ENCODE measurements around the gene SULT2A1.
"Not testable (repeated sequence)": the region's sequence is repeated elsewhere in the genome, so short reads cannot be mapped to it uniquely, and the experiment has no call there.

The SULT2A1 gene

GRCh38 chr19:47886010-47886559 is at the start of gene SULT2A1:
TSS of gene SULT2A1 (minus strand) at chr19:47886315. CDS start at chr19:47886257, 58 bp downstream.
- no peak for DNase-seq (ENCODE audit: low spot score)

GRCh38 chr19:47928581-47928980 is 42.5 kb upstream of the SULT2A1 start:
- DNase-seq (ENCODE audit: low spot score), result not testable (repeated sequence)

GRCh38 chr19:47920107-47920506 is 34.0 kb upstream of the SULT2A1 start:
- DNase-seq (ENCODE audit: low spot score), result not testable (repeated sequence)

GRCh38 chr19:47910191-47910590 is 24.1 kb upstream of the SULT2A1 start:
- DNase-seq (ENCODE audit: low spot score), result not testable (repeated sequence)

GRCh38 chr19:47909350-47909749 is 23.2 kb upstream of the SULT2A1 start:
- not testable (repeated sequence) for DNase-seq (ENCODE audit: low spot score)

- no peak for DNase-seq (ENCODE audit: low spot score)
These were observed 15.3 kb upstream of the SULT2A1 start for GRCh38 chr19:47901370-47901769.

GRCh38 chr19:47899335-47899734 is 13.2 kb upstream of the SULT2A1 start:
- no peak for DNase-seq (ENCODE audit: low spot score)

- DNase-seq (ENCODE audit: low spot score), result no peak
These were observed 11.7 kb upstream of the SULT2A1 start for GRCh38 chr19:47897861-47898260.

- DNase-seq (ENCODE audit: low spot score), result no peak
These were observed 10.7 kb upstream of the SULT2A1 start for GRCh38 chr19:47896773-47897172.

- no peak for DNase-seq (ENCODE audit: low spot score)
These were observed 9.9 kb upstream of the SULT2A1 start for GRCh38 chr19:47896019-47896418.

GRCh38 chr19:47895165-47895782 is 9.2 kb upstream of the SULT2A1 start:
- no peak for DNase-seq (ENCODE audit: low spot score)

- DNase-seq (ENCODE audit: low spot score), result no peak
These were observed 6.0 kb upstream of the SULT2A1 start for GRCh38 chr19:47891923-47892666.

- DNase-seq (ENCODE audit: low spot score), result no peak
These were observed 5.5 kb upstream of the SULT2A1 start for GRCh38 chr19:47891622-47891922.

- DNase-seq (ENCODE audit: low spot score), result no peak
These were observed 4.9 kb upstream of the SULT2A1 start for GRCh38 chr19:47890865-47891621.

GRCh38 chr19:47885067-47885463 is 1.1 kb downstream of the SULT2A1 start:
- no peak for DNase-seq (ENCODE audit: low spot score)

GRCh38 chr19:47882890-47883289 is 3.2 kb downstream of the SULT2A1 start:
- DNase-seq (ENCODE audit: low spot score), result no peak

GRCh38 chr19:47881757-47882156 is 4.4 kb downstream of the SULT2A1 start:
- DNase-seq (ENCODE audit: low spot score), result no peak

GRCh38 chr19:47879385-47879784 is 6.7 kb downstream of the SULT2A1 start:
- not testable (repeated sequence) for DNase-seq (ENCODE audit: low spot score)

GRCh38 chr19:47878906-47879305 is 7.2 kb downstream of the SULT2A1 start:
- peak; percentile 32 for DNase-seq (ENCODE audit: low spot score)

- no peak for DNase-seq (ENCODE audit: low spot score)
These were observed 20.9 kb downstream of the SULT2A1 start for GRCh38 chr19:47865166-47865565.

- DNase-seq (ENCODE audit: low spot score), result peak; percentile 60
These were observed 22.6 kb downstream of the SULT2A1 start for GRCh38 chr19:47863514-47863936.

- DNase-seq (ENCODE audit: low spot score), result no peak
These were observed 24.5 kb downstream of the SULT2A1 start for GRCh38 chr19:47861630-47862029.

Data from kidney tubule cell (primary cell).